ENCODE results near the gene PNPLA2.

PNPLA2 gene

GRCh38 chr11:799641-800316 lies 18.9 kb upstream of the PNPLA2 start:
- DNase-seq, result no peak

DNA sequence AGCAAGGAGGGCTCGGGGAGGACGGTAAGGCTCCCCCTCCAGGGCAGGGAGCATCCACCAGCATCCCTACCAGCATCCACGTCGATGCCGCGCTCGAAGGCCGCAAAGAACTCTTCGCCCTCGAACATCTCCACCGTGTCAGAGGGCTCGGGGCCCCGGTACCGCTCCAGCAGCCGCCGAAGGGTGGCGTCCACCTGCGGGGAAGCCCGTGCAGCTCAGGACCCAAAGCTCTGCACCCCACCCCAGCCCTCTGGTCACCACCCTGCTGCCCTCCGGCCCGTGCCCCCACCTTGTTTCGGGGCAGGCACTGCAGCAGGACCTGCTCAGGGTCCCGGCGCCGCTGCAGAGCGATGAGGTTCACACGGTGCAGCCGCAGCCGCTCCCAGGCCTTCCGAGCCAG lies 18.2 kb upstream of the PNPLA2 start:
- DNase-seq, result no peak

DNA sequence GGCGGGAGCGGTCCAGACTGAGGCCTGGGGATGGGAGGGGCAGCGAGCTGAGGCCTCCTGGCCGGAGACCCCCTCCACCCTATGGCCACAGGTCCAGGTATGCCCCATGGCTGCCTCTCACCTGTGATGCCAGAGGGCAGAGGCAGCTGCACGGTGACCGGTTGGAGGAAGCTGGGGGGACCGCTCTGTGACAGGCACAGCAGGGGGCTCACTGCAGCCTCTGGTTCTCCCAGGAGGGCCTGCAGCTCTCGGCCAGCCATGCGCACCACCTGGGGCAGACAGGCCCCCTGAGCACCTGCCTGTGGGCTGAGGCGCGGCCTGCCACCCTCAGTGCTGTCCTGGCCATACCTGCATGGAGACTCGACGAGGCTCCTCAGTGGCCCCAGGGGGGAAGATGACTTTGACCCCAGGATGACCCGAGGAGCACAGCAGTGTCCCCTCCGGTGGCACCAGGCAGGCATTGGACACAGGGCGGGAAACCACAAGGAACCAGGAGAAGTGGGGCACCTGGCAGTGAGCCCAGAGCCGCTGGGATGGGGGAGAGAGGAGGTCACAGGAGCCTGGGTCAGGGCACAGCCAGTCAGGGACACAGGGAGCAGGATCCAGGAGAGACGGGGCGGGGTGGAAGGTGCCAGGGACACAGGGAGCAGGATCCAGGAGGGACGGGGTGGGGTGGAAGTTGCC lies 17.5 kb upstream of the PNPLA2 start:
- no peak for DNase-seq

GRCh38 chr11:802018-802617 lies 16.6 kb upstream of the PNPLA2 start:
- DNase-seq, result no peak

DNA sequence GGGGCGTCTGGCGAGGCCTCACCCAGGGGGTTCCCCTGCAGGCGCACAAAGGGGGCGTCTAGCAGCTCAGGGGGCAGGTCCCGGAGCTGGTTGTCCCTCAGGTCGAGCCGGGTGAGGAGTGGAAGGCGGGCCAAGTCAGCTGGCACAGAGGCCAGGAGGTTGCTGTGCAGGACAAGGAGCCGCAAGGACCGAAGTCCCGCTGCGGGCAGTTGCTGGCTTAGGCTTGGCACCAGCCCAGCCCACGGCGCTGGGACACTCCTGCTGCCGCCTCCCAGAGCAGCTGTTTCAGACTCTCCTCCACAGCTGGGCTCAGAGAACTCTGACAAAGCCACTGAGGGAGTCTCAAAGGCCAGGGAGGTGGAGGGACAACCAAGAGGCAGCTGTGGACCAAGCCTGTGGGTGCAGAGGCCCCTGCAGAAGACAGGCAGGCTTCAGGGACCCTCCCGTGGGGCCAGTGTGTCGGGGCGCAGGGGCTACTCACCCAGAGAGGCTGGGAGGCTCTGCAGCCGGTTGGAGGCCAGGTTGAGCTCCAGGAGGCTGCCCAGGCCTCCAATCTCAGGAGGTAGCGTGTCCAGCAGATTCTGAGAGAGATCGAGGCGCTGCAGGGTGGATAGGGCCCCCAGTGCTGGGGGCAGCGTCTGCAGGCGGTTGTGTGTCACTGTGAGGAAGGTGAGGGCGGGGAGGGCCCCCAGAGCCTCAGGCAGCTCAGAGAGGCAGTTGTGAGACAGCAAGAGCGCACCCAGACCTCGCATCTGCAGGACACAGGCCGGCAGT lies 15.8 kb upstream of the PNPLA2 start:
- no peak for DNase-seq

- no peak for DNase-seq
Measured at GRCh38 chr11:803467-803742, 15.3 kb upstream of the PNPLA2 start.

DNA sequence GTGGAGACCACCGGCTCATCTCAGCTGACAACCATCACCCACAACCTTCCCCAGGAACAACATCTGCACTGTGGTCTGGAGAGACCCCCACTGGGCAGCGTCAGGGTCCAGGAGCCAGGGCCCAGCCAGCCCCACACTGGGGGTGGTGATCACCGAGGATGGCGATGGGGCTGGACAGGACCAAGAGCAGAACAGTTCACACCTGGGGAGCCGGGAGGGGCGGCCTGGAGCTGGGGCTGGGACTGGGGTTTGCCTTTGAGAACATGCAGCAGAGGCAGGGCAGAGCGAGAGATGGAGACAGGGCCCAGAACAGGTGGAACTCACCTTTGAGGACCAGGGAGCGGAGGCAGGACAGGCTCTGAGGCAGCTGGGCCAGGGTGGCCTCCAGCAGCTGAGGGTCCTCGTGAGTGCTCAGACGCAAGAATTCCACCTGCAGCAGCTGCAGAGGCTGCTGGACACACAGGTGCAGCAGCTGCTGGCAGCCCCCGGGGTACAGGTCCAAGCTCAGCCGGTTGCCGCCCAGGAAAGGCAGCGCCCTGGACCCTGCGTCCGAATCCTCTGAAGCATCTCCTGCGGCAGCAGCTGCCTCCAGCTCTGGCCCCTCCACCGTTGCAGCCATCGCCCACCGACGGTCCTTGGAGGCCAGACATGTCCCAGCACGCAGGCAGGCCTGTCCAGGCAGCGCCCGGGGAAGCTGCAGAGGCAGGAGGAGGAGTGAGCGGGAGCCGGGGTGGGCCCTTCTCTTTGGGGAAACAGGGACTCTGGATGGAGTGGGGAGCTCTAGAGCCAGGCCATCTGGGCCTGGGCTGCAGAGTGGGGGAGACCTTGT lies 14.7 kb upstream of the PNPLA2 start:
- DNase-seq, result peak; percentile 71 to 93

DNA sequence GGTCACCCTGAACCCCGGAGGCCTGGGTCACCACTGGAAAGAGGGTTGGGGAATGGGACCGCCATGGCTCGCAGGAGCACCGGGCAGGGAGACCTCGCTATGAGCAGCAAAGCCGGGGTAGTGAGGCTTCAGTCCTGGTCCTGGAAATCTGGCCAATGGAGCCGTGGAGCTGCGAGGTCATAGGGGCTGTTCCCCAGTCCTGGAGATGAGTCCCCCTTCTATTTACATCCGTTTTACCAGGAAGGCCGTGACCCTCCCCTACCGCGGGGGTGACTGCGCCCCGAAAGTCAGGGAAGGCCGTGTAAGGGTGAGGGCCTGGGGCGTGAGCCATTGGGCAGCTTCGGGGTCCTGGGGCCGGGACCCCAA lies 14.1 kb upstream of the PNPLA2 start:
- DNase-seq, result peak in 1 of 2 experiments; percentile 75

GRCh38 chr11:808427-809286 lies 10.1 kb upstream of the PNPLA2 start:
- no peak for DNase-seq

GRCh38 chr11:809287-810039 lies 9.3 kb upstream of the PNPLA2 start, which contains the start of gene RPLP2:
RPLP2 (plus strand) TSS chr11:809967; CDS start chr11:810235, 268 bp downstream.
- DNase-seq, result peak; percentile 97 to 99

- no peak for DNase-seq
Measured at GRCh38 chr11:810040-810567, 8.6 kb upstream of the PNPLA2 start.

DNA sequence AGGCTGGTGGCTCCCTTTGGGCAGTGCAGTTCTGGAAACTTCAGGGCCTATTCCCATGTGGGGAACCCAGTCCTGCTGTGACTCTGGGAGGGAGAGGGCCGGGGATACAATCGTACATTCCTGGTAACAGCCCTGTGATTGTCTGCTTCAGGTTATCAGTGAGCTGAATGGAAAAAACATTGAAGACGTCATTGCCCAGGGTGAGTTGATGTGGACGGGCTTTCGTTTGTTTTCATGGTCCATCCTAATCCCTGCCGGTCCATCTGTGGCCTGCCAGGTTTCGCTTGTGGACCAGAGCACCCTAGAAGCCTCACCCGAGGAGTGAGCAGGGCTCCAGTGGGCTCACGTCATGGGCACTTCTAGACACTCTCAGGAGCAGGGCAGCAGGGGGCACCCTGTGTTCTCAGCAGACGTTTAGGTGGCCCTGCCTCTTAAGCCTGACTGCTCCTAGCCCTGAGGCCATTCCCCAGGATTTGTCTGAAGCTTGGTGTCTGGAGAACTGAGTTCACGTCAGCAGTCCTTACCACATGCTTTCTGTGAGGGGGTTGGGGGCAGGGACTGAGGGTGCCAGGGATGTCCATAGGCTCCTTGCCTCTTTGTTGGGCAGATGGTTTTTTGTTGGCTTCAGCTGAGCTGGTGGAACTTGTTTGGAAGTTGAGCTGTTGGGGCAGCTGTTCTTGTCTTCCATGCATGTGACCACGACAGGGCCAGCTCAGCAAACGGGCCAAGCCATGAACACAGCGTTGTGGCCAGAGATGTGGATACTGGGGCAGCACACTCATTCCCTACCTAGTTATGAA lies 7.1 kb upstream of the PNPLA2 start:
- no peak for DNase-seq

DNA sequence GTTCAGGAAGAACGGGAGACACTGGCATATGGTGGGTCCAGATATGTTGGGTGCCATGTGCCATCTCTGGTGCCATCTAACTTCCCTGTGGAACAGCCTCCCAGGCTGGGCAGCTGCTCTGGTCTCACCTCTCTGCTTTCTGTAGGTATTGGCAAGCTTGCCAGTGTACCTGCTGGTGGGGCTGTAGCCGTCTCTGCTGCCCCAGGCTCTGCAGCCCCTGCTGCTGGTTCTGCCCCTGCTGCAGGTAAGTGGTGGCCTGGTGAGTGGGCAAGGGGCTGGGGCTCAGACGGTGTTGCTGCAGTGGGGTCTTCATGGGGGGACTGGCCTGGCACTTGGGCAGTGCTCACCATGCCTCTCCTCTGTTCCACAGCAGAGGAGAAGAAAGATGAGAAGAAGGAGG lies 6.3 kb upstream of the PNPLA2 start:
- no peak for DNase-seq

DNA sequence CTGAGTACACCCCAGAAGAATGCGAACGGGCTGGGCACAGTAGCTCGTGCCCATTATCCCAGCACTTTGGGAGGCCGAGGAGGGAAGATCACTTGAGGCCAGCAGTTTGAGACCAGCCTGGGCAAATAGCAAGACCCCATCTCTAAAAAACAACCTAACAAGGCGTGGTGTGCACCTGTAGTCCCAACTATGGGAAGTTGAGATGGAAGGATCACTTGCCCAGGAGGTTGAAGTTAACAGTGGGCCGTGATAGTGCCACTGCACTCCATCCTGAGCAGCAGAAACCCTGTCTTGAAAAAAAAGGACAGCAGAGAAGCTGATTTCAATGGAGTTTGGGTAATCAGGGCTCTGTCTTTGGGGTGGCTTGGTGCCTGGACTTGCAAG lies 5.7 kb upstream of the PNPLA2 start:
- DNase-seq, result no peak

GRCh38 chr11:813456-814096 lies 5.1 kb upstream of the PNPLA2 start:
- no peak for DNase-seq

- DNase-seq, result no peak
Measured at GRCh38 chr11:815675-816432, 2.9 kb upstream of the PNPLA2 start.

- DNase-seq, result no peak
Measured at GRCh38 chr11:816433-816779, 2.3 kb upstream of the PNPLA2 start.

- DNase-seq, result peak; percentile 74 to 98
Measured at GRCh38 chr11:819129-819931, 616 bp downstream of the PNPLA2 start.

Data from NCI-H526 (cell line).